PC-9 (cell line): ENCODE results near the gene RPP25L. TPM values are rescaled to one million over a fixed set of nuclear protein-coding genes. Genes with fewer than 3 reads are reported as not detected.

Experiments
- BruUV-seq: library from RNA; stranded (reverse); fragments of 400-500 nt; replicated peaks from 2 replicates; lab custom pipeline; 2021; lab: Mats Ljungman, UMichigan
- CTCF ChIA-PET: fragments of 300-600 bp; sonication (Branson Sonifier 250); formaldehyde crosslinking; loops from one replicate; lab custom pipeline; 2022; ENCODE audit warnings: antibody characterized with exemption; lab: Charles Lee
- POLR2A ChIA-PET: fragments of 300-600 bp; sonication (Branson Sonifier 250); formaldehyde crosslinking; loops from one replicate; lab custom pipeline; 2022; ENCODE audit warnings: antibody characterized with exemption; ENCODE audit not compliant: unreplicated experiment; lab: Charles Lee
- DNase-seq, 2 experiments: peaks; one replicate each; pipeline versions ENCODE4 v3.0.0 to v3.0.0-alpha.2; 2015 to 2022; ENCODE audit warnings: mixed read lengths in 1 of 2
- H2AFZ ChIP-seq: fragments of 200-600 bp; sonication (generic); 2 replicates; pipeline ENCODE4 v1.8.1; 2017; ENCODE audit warnings: antibody characterized with exemption
- H3F3A ChIP-seq: fragments of 200-600 bp; sonication (generic); 2 replicates; pipeline ENCODE4 v1.8.1; 2017; ENCODE audit warnings: antibody characterized with exemption, mild to moderate bottlenecking, low read depth; ENCODE audit not compliant: insufficient read depth
- H3K27ac ChIP-seq: fragments of 200-600 bp; sonication (generic); 2 replicates; pipeline ENCODE4 v1.6.1; 2016; ENCODE audit warnings: mixed run types
- H3K27me3 ChIP-seq: fragments of 200-600 bp; sonication (generic); 2 replicates; pipeline ENCODE4 v1.6.1; 2016; ENCODE audit warnings: low read depth, mixed run types; ENCODE audit not compliant: insufficient read depth
- H3K36me3 ChIP-seq: fragments of 200-600 bp; sonication (generic); 2 replicates; pipeline ENCODE4 v1.6.1; 2016; ENCODE audit warnings: low read depth, mixed run types
- H3K4me1 ChIP-seq: fragments of 200-600 bp; sonication (generic); replicated peaks from 2 replicates; pipeline ENCODE4 v1.6.1; 2016; ENCODE audit warnings: mixed run types; ENCODE audit not compliant: insufficient read depth
- H3K4me2 ChIP-seq: fragments of 200-600 bp; sonication (generic); 2 replicates; pipeline ENCODE4 v1.6.1; 2017; ENCODE audit warnings: mixed run types
- H3K4me3 ChIP-seq: fragments of 200-600 bp; sonication (generic); 2 replicates; pipeline ENCODE4 v1.6.1; 2016; ENCODE audit warnings: mixed run types
- H3K79me2 ChIP-seq: fragments of 200-600 bp; sonication (generic); 2 replicates; pipeline ENCODE4 v1.6.1; 2017; ENCODE audit warnings: low read depth, mixed run types
- H3K9me2 ChIP-seq: fragments of 200-600 bp; sonication (generic); 2 replicates; pipeline ENCODE4 v1.8.1; 2017; ENCODE audit warnings: mild to moderate bottlenecking; ENCODE audit not compliant: insufficient read depth
- H3K9me3 ChIP-seq: fragments of 200-600 bp; sonication (generic); 2 replicates; pipeline ENCODE4 v1.8.1; 2016; ENCODE audit warnings: low read depth; ENCODE audit not compliant: insufficient read depth
- H4K20me1 ChIP-seq: fragments of 200-600 bp; sonication (generic); 2 replicates; pipeline ENCODE4 v1.8.1; 2017; ENCODE audit not compliant: insufficient read depth
- CTCF ChIP-seq: fragments of 200-600 bp; sonication (generic); conservative IDR thresholded peaks from 2 replicates; pipeline ENCODE4 v1.6.1; 2017; ENCODE audit warnings: mixed run types, antibody characterized with exemption, mild to moderate bottlenecking, moderate library complexity
- EZH2 ChIP-seq: fragments of 200-600 bp; sonication (generic); IDR thresholded peaks from 2 replicates; pipeline ENCODE4 v1.8.0; 2017; ENCODE audit warnings: antibody characterized with exemption, low read depth
- intact Hi-C: fragments of 100-400 bp; cut with micrococcal nuclease; formaldehyde crosslinking; loops from one replicate; pipeline ENCODE4 v1.10.0; 2022; ENCODE audit not compliant: unreplicated experiment
- total RNA-seq: library from RNA; stranded (reverse); gene quantifications from 2 replicates; pipeline ENCODE4 v1.2.3, GENCODE V29; 2021

The RPP25L gene
- total RNA-seq, 1 experiment from 2014 or later: 15.6 TPM

- Histone ChIP-seq H4K20me1 (no peaks in the 10 kb centered on the region), H3K27ac (no peak overlapping the region), H3K9me3 (no peaks in the 10 kb centered on the region), H3K4me2 (no peak overlapping the region), H3K9me2 (no peaks in the 10 kb centered on the region), H3K27me3 (peaks cover 67% of the 10 kb centered on the region), H3K4me1 (no peaks in the 10 kb centered on the region), H3K79me2 (no peaks in the 10 kb centered on the region), H3K36me3 (no peaks in the 10 kb centered on the region), H2AFZ (no peak overlapping the region), H3F3A (no peaks in the 10 kb centered on the region), H3K4me3 (no peak overlapping the region)
- TF ChIP-seq EZH2: no peak
- TF ChIP-seq CTCF: no peak
- intact Hi-C loops: no loop called here
- ChIA-PET POLR2A (no interaction called here), CTCF (no interaction called here)
- no TSS peak for BruUV-seq
- DNase-seq: no peak
These were observed 26.9 kb downstream of the RPP25L start for GRCh38 chr9:34584970-34585369.

GRCh38 chr9:34582787-34583186, 29.1 kb downstream of the RPP25L start:
- POLR2A ChIA-PET: no interaction called here
- CTCF ChIA-PET: no interaction called here
- Histone ChIP-seq H4K20me1 (no peaks in the 10 kb centered on the region), H3K9me3 (no peaks in the 10 kb centered on the region), H3K4me2 (no peak overlapping the region), H3F3A (no peaks in the 10 kb centered on the region), H3K9me2 (no peaks in the 10 kb centered on the region), H3K4me1 (no peaks in the 10 kb centered on the region), H3K4me3 (no peak overlapping the region), H3K27ac (no peak overlapping the region), H3K36me3 (no peaks in the 10 kb centered on the region), H3K27me3 (peaks cover 83% of the 10 kb centered on the region), H2AFZ (no peak overlapping the region), H3K79me2 (no peaks in the 10 kb centered on the region)
- DNase-seq: no peak
- no TSS peak for BruUV-seq
- intact Hi-C loops: no loop called here
- TF ChIP-seq EZH2 (no peak), CTCF (no peak)

GRCh38 chr9:34581318-34581717, 30.6 kb downstream of the RPP25L start:
- Histone ChIP-seq H3K27ac (no peak overlapping the region), H3K9me2 (no peaks in the 10 kb centered on the region), H2AFZ (no peak overlapping the region), H3K4me1 (no peaks in the 10 kb centered on the region), H3K4me3 (no peak overlapping the region), H3K79me2 (no peaks in the 10 kb centered on the region), H3K9me3 (no peaks in the 10 kb centered on the region), H3K4me2 (no peak overlapping the region), H3K36me3 (no peaks in the 10 kb centered on the region), H3F3A (no peaks in the 10 kb centered on the region), H4K20me1 (no peaks in the 10 kb centered on the region), H3K27me3 (peaks cover 81% of the 10 kb centered on the region)
- BruUV-seq: no TSS peak
- ChIA-PET POLR2A (no interaction called here), CTCF (no interaction called here)
- TF ChIP-seq EZH2 (no peak), CTCF (no peak)
- DNase-seq: no peak
- intact Hi-C loops: no loop called here
